GM12892 (cell line): ENCODE data around the gene ASCC3.

Source experiments
- POLR2A ChIP-seq: IDR thresholded peaks from 2 replicates; pipeline ENCODE4 v1.6.1; 2011; ENCODE audit warnings: low read depth, low read length, control low read depth
- POLR2AphosphoS5 ChIP-seq: IDR thresholded peaks from 2 replicates; pipeline ENCODE4 v1.6.1; 2011; ENCODE audit warnings: low read depth, low read length, control low read depth
- TAF1 ChIP-seq: IDR thresholded peaks from 2 replicates; pipeline ENCODE4 v1.6.1; 2011; ENCODE audit warnings: low read depth, mild to moderate bottlenecking, control low read depth, low read length, borderline replicate concordance

DNA sequence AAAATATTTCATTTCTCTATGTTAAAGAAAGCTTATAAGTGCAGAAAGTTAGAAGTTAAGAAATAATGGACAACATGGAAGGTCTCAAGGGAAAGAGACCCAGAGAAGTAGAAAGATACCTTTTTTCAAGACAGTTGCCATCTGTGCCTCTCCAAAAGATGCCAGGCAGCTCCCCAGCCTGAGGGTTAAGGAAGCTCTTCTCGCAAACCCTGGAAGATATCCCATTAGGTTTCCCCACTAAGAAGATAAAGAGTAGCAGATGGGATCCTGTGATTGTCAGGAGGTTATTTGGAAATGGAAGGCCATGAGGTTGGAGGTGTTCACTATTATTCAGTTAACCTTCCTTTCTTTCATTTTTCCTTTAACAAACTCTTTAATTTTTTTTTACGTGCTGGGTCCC lies 306.3 kb downstream of the ASCC3 start:
- TF ChIP-seq TAF1, result no peak
- no peak for TF ChIP-seq POLR2A
- no peak for TF ChIP-seq POLR2AphosphoS5
